Medulla oblongata (tissue), 1 donor: ENCODE results near the gene IPO8.

ENCODE experiments used
- DNase-seq: peaks from one replicate; pipeline ENCODE4 v3.0.0-alpha.2; 2015; ENCODE audit errors: extremely low spot score

IPO8 gene

GRCh38 chr12:30695199-30696102 is at the start of gene IPO8:
Gene IPO8, minus strand, starts transcription at chr12:30695869. Its CDS starts 222 bp downstream, at chr12:30695647.
- DNase-seq = peak; percentile 97

GRCh38 chr12:30744321-30744720 is 48.7 kb upstream of the IPO8 start:
- DNase-seq = no peak

- no peak for DNase-seq
These were observed 44.6 kb upstream of the IPO8 start for GRCh38 chr12:30740274-30740673.

- no peak for DNase-seq
These were observed 43.4 kb upstream of the IPO8 start for GRCh38 chr12:30739020-30739419.

GRCh38 chr12:30732954-30733637 is 37.4 kb upstream of the IPO8 start:
- peak; percentile 50 for DNase-seq

- DNase-seq = no peak
These were observed 34.3 kb upstream of the IPO8 start for GRCh38 chr12:30730011-30730410.

- DNase-seq = peak; percentile 37
These were observed 33.9 kb upstream of the IPO8 start for GRCh38 chr12:30729547-30729946.

- no peak for DNase-seq
These were observed 31.0 kb upstream of the IPO8 start for GRCh38 chr12:30726647-30727046.

GRCh38 chr12:30725739-30726138 is 30.1 kb upstream of the IPO8 start:
- DNase-seq = no peak

- DNase-seq = no peak
These were observed 23.4 kb upstream of the IPO8 start for GRCh38 chr12:30719060-30719459.

GRCh38 chr12:30707613-30708342 is 12.1 kb upstream of the IPO8 start:
- DNase-seq = no peak

- no peak for DNase-seq
These were observed 10.8 kb upstream of the IPO8 start for GRCh38 chr12:30706476-30706875.

GRCh38 chr12:30701056-30701455 is 5.4 kb upstream of the IPO8 start:
- no peak for DNase-seq

- DNase-seq = no peak
These were observed 4.7 kb upstream of the IPO8 start for GRCh38 chr12:30700216-30700900.

- DNase-seq = no peak
These were observed 2.7 kb upstream of the IPO8 start for GRCh38 chr12:30698346-30698745.

- no peak for DNase-seq
These were observed 1.3 kb upstream of the IPO8 start for GRCh38 chr12:30696943-30697342.

- no peak for DNase-seq
These were observed 817 bp upstream of the IPO8 start for GRCh38 chr12:30696486-30696885.

GRCh38 chr12:30696103-30696408 is 387 bp upstream of the IPO8 start:
- no peak for DNase-seq

- peak; percentile 58 for DNase-seq
These were observed 1.1 kb downstream of the IPO8 start for GRCh38 chr12:30694412-30695198.

GRCh38 chr12:30692470-30692869 is 3.2 kb downstream of the IPO8 start:
- DNase-seq = peak; percentile 8
